Neural progenitor cell (in vitro differentiated cells): ENCODE results near the gene CIB2. TPM values are rescaled to one million over a fixed set of nuclear protein-coding genes. Genes with fewer than 3 reads are reported as not detected.

Experiments used
- DNase-seq: peaks from one replicate; pipeline ENCODE4 v3.0.0-alpha.2; 2016; ENCODE audit warnings: low spot score
- H2AFZ ChIP-seq: fragments of 200-600 bp; sonication (generic); replicated peaks from 2 replicates; pipeline ENCODE4 v1.6.1; 2016; ENCODE audit warnings: antibody characterized with exemption
- H3F3A ChIP-seq: fragments of 200-600 bp; sonication (generic); 2 replicates; pipeline ENCODE4 v1.6.1; 2016; ENCODE audit warnings: antibody characterized with exemption, low read depth
- H3K27ac ChIP-seq: fragments of 200-600 bp; sonication (generic); 2 replicates; pipeline ENCODE4 v1.5.1; 2016; ENCODE audit warnings: mild to moderate bottlenecking
- H3K27me3 ChIP-seq: fragments of 200-600 bp; sonication (generic); 2 replicates; pipeline ENCODE4 v1.6.1; 2016; ENCODE audit warnings: mild to moderate bottlenecking, moderate library complexity
- H3K36me3 ChIP-seq: fragments of 200-600 bp; sonication (generic); 2 replicates; pipeline ENCODE4 v1.5.1; 2016
- H3K4me1 ChIP-seq: fragments of 200-600 bp; sonication (generic); 2 replicates; pipeline ENCODE4 v1.6.1; 2016; ENCODE audit warnings: mixed run types
- H3K4me2 ChIP-seq: fragments of 200-600 bp; sonication (generic); 2 replicates; pipeline ENCODE4 v1.6.1; 2016
- H3K4me3 ChIP-seq: fragments of 200-600 bp; sonication (generic); 2 replicates; pipeline ENCODE4 v1.5.1; 2016
- H3K79me2 ChIP-seq: fragments of 200-600 bp; sonication (generic); 2 replicates; pipeline ENCODE4 v1.6.1; 2016; ENCODE audit warnings: low read depth
- H3K9ac ChIP-seq: fragments of 200-600 bp; sonication (generic); 2 replicates; pipeline ENCODE4 v1.6.1; 2016
- H3K9me3 ChIP-seq: fragments of 200-600 bp; sonication (generic); 2 replicates; pipeline ENCODE4 v1.5.1; 2016; ENCODE audit warnings: low read depth
- H4K20me1 ChIP-seq: fragments of 200-600 bp; sonication (generic); 2 replicates; pipeline ENCODE4 v1.6.1; 2016; ENCODE audit warnings: low read depth
- H3K27ac Mint-ChIP-seq: 3 replicates; pipeline ENCODE4 v1.8.0; 2021; ENCODE audit warnings: mixed read lengths
- H3K27me3 Mint-ChIP-seq: 2 replicates; pipeline ENCODE4 v1.8.0; 2022; ENCODE audit warnings: low read depth, mild to moderate bottlenecking, inconsistent platforms, moderate library complexity, mixed read lengths; ENCODE audit not compliant: insufficient read depth
- H3K36me3 Mint-ChIP-seq: 3 replicates; pipeline ENCODE4 v1.8.0; 2021; ENCODE audit warnings: mixed read lengths
- H3K4me1 Mint-ChIP-seq: 3 replicates; pipeline ENCODE4 v1.8.0; 2021; ENCODE audit warnings: mixed read lengths
- H3K4me3 Mint-ChIP-seq: 3 replicates; pipeline ENCODE4 v1.8.0; 2021; ENCODE audit warnings: mild to moderate bottlenecking, moderate library complexity, mixed read lengths
- H3K9me3 Mint-ChIP-seq: 3 replicates; pipeline ENCODE4 v1.8.0; 2020; ENCODE audit warnings: mixed read lengths
- EZH2 ChIP-seq: fragments of 200-600 bp; sonication (generic); IDR thresholded peaks from 2 replicates; pipeline ENCODE4 v1.6.1; 2017; ENCODE audit warnings: antibody characterized with exemption, mild to moderate bottlenecking, moderate library complexity
- EZH2phosphoT487 ChIP-seq: fragments of 200-600 bp; sonication (generic); IDR thresholded peaks from 2 replicates; pipeline ENCODE4 v1.6.1; 2017; ENCODE audit warnings: antibody characterized with exemption
- total RNA-seq: library from RNA; depleted of rRNA; stranded (reverse); fragments of >200 nt; gene quantifications from 2 replicates; pipeline ENCODE4 v1.2.3, GENCODE V29; 2015; ENCODE audit warnings: low replicate concordance
- TF ChIP-seq, protein P1 (sequence below): fragments of 200-600 bp; sonication (generic); IDR thresholded peaks from 2 replicates; pipeline ENCODE4 v1.5.1; 2017; ENCODE audit warnings: antibody characterized with exemption, mild to moderate bottlenecking

The CIB2 gene
- total RNA-seq, 1 donor from 2014 or later = 40.6 TPM

DNA sequence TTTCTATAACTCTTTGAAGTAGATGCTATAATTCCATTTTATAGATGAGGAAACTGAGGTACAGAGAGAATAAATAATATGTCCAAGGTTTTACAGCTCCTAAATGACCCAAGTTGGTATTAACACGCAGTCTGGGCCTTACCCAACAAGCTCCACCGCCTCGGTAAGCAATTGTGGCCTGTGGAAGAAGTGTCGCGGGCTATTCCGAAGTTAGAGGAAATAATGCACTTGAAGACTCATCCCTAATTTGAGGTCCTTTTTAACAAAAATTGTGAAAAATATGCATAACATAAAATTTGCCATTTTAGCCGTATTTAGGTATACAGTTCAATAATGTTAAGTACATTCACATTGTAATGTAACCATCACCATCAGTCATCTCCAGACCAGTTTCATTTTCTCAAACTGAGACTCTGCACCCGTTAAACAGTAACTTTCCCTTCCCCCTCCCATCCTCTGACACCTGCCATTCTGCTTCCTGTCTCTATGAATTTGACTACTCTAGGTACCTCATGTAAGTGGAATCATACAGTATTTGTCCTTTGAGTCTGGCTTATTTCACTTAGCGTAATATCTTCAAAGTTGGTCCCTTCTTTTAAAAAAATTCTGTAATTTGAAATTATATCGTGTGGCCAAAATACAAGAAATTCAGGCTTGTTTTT lies 36.1 kb upstream of the CIB2 start:
- no peaks in the 10 kb centered on the region for H3K9me3 Mint-ChIP-seq
- H3K27ac Mint-ChIP-seq = no peak overlapping the region
- Histone ChIP-seq H3K36me3 (peaks cover 4% of the 10 kb centered on the region), H3K27me3 (no peaks in the 10 kb centered on the region), H3K4me3 (no peak overlapping the region), H2AFZ (no peak overlapping the region), H3K27ac (no peak overlapping the region), H3K9me3 (no peaks in the 10 kb centered on the region), H3K79me2 (no peaks in the 10 kb centered on the region), H3K4me1 (no peaks in the 10 kb centered on the region), H4K20me1 (no peaks in the 10 kb centered on the region), H3F3A (no peaks in the 10 kb centered on the region), H3K9ac (no peak overlapping the region), H3K4me2 (no peak overlapping the region)
- H3K36me3 Mint-ChIP-seq = peaks cover 16% of the 10 kb centered on the region
- no peaks in the 10 kb centered on the region for H3K4me1 Mint-ChIP-seq
- H3K4me3 Mint-ChIP-seq = no peak overlapping the region
- DNase-seq = no peak
- no peaks in the 10 kb centered on the region for H3K27me3 Mint-ChIP-seq
- TF ChIP-seq EZH2 (no peak), EZH2phosphoT487 (no peak)
- TF ChIP-seq, protein P1, sequence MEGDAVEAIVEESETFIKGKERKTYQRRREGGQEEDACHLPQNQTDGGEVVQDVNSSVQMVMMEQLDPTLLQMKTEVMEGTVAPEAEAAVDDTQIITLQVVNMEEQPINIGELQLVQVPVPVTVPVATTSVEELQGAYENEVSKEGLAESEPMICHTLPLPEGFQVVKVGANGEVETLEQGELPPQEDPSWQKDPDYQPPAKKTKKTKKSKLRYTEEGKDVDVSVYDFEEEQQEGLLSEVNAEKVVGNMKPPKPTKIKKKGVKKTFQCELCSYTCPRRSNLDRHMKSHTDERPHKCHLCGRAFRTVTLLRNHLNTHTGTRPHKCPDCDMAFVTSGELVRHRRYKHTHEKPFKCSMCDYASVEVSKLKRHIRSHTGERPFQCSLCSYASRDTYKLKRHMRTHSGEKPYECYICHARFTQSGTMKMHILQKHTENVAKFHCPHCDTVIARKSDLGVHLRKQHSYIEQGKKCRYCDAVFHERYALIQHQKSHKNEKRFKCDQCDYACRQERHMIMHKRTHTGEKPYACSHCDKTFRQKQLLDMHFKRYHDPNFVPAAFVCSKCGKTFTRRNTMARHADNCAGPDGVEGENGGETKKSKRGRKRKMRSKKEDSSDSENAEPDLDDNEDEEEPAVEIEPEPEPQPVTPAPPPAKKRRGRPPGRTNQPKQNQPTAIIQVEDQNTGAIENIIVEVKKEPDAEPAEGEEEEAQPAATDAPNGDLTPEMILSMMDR = no peak

DNA sequence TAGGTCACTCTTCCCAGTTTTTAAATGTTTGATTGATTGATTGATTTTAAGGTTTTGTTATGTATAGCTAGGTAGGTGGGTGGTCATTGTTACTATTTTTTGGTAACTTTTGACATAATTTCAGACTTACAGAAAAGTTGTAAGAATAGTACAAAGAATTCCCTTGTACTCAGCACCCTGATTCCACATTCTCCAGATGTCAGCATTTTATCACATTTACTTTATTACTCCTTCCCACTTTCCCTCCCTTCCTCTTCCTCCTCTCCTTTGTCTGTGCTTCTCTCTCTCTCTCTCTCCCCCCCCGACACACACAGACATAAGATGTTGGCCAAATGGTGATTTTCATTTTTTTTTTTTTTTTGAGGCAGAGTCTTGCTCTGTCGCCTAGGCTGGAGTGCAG lies 32.8 kb upstream of the CIB2 start:
- H3K36me3 ChIP-seq = peaks cover 2% of the 10 kb centered on the region
- TF ChIP-seq EZH2phosphoT487 = no peak
- no peak for TF ChIP-seq EZH2
- TF ChIP-seq, protein P1 = no peak
- H3K27ac Mint-ChIP-seq = no peak overlapping the region

DNA sequence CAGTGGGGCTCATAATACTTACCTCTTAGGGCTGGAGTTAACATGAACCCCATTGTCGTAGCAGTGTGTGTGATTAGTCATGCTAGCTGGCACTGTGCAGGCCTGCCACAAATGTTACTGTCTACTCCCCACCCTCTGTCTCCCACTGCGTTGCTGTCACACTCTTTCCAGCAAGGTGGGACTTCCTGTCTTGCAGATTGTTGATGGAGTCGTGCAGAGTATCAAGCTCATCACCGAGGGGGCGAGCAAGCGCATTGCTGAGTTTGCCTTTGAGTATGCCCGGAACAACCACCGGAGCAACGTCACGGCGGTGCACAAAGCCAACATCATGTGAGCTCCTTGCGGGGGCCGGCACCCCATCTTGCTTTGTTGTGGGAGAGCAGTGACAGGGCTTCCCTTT lies 30.8 kb upstream of the CIB2 start:
- H3K4me3 ChIP-seq = no peak overlapping the region
- no peaks in the 10 kb centered on the region for H4K20me1 ChIP-seq
- no peaks in the 10 kb centered on the region for H3K79me2 ChIP-seq
- H2AFZ ChIP-seq = no peak overlapping the region
- Mint-ChIP-seq H3K9me3 (no peaks in the 10 kb centered on the region), H3K27me3 (no peaks in the 10 kb centered on the region), H3K4me3 (no peak overlapping the region), H3K4me1 (no peaks in the 10 kb centered on the region), H3K27ac (peak overlapping the region; percentile 54), H3K36me3 (peaks cover 12% of the 10 kb centered on the region)
- H3K27ac ChIP-seq = no peak overlapping the region
- no peaks in the 10 kb centered on the region for H3K36me3 ChIP-seq
- H3K4me2 ChIP-seq = no peak overlapping the region
- H3K9ac ChIP-seq = no peak overlapping the region
- no peaks in the 10 kb centered on the region for H3K4me1 ChIP-seq
- no peak for DNase-seq
- H3F3A ChIP-seq = no peaks in the 10 kb centered on the region
- no peak for TF ChIP-seq EZH2phosphoT487
- no peak for TF ChIP-seq EZH2
- TF ChIP-seq, protein P1 = no peak
- no peaks in the 10 kb centered on the region for H3K27me3 ChIP-seq
- H3K9me3 ChIP-seq = no peaks in the 10 kb centered on the region

More for the DNA sequence above, 32.8 kb upstream of the CIB2 start:
- Histone ChIP-seq H4K20me1 (no peaks in the 10 kb centered on the region), H3K27ac (no peak overlapping the region), H3F3A (no peaks in the 10 kb centered on the region), H3K9me3 (no peaks in the 10 kb centered on the region), H3K4me3 (no peak overlapping the region), H3K4me2 (no peak overlapping the region), H3K9ac (no peak overlapping the region), H3K79me2 (no peaks in the 10 kb centered on the region), H3K4me1 (no peaks in the 10 kb centered on the region), H3K27me3 (no peaks in the 10 kb centered on the region), H2AFZ (no peak overlapping the region)
- Mint-ChIP-seq H3K36me3 (peaks cover 14% of the 10 kb centered on the region), H3K27me3 (no peaks in the 10 kb centered on the region), H3K4me1 (no peaks in the 10 kb centered on the region), H3K9me3 (no peaks in the 10 kb centered on the region), H3K4me3 (no peak overlapping the region)
- DNase-seq = no peak
